Fibroblast of the conjunctiva (primary cell): Measurements from ENCODE around the gene POLR2L.

Experiments
- DNase-seq: peaks from one replicate; pipeline ENCODE4 v3.0.0-alpha.2; 2010; ENCODE audit warnings: low read depth

POLR2L gene

GRCh38 chr11:842370-843002 lies at the start of gene POLR2L, which contains the start of gene TSPAN4:
TSS of gene POLR2L (minus strand) at chr11:842529. CDS start at chr11:842508, 21 bp downstream.
TSS of gene TSPAN4 (plus strand) at chr11:842852. CDS start at chr11:850305, 7,453 bp downstream.
- peak; percentile 71 for DNase-seq

GRCh38 chr11:890794-891540 lies 48.6 kb upstream of the POLR2L start:
- DNase-seq = no peak

GRCh38 chr11:889687-890475 lies 47.6 kb upstream of the POLR2L start:
- no peak for DNase-seq

- no peak for DNase-seq
Measured at GRCh38 chr11:889257-889656, 46.9 kb upstream of the POLR2L start.

- no peak for DNase-seq
Measured at GRCh38 chr11:888310-889212, 46.2 kb upstream of the POLR2L start.

GRCh38 chr11:887589-887988 lies 45.3 kb upstream of the POLR2L start:
- no peak for DNase-seq

- no peak for DNase-seq
Measured at GRCh38 chr11:886568-886967, 44.2 kb upstream of the POLR2L start.

- no peak for DNase-seq
Measured at GRCh38 chr11:884578-885070, 42.3 kb upstream of the POLR2L start.

GRCh38 chr11:883527-883926 lies 41.2 kb upstream of the POLR2L start:
- no peak for DNase-seq

- DNase-seq = no peak
Measured at GRCh38 chr11:882596-882995, 40.3 kb upstream of the POLR2L start.

- DNase-seq = no peak
Measured at GRCh38 chr11:880447-880846, 38.1 kb upstream of the POLR2L start.

GRCh38 chr11:877565-877964 lies 35.2 kb upstream of the POLR2L start:
- no peak for DNase-seq

- no peak for DNase-seq
Measured at GRCh38 chr11:876545-876944, 34.2 kb upstream of the POLR2L start.

- no peak for DNase-seq
Measured at GRCh38 chr11:875769-876301, 33.5 kb upstream of the POLR2L start.

- no peak for DNase-seq
Measured at GRCh38 chr11:875203-875602, 32.9 kb upstream of the POLR2L start.

GRCh38 chr11:873706-874105 lies 31.4 kb upstream of the POLR2L start:
- DNase-seq = no peak

GRCh38 chr11:872799-873198 lies 30.5 kb upstream of the POLR2L start:
- DNase-seq = no peak

GRCh38 chr11:871472-871871 lies 29.1 kb upstream of the POLR2L start:
- DNase-seq = no peak

GRCh38 chr11:870418-870817 lies 28.1 kb upstream of the POLR2L start:
- no peak for DNase-seq

- DNase-seq = no peak
Measured at GRCh38 chr11:870127-870413, 27.7 kb upstream of the POLR2L start.

- DNase-seq = no peak
Measured at GRCh38 chr11:869399-870126, 27.2 kb upstream of the POLR2L start.
